ENCODE results near the gene CEP112.

Gene CEP112

DNA sequence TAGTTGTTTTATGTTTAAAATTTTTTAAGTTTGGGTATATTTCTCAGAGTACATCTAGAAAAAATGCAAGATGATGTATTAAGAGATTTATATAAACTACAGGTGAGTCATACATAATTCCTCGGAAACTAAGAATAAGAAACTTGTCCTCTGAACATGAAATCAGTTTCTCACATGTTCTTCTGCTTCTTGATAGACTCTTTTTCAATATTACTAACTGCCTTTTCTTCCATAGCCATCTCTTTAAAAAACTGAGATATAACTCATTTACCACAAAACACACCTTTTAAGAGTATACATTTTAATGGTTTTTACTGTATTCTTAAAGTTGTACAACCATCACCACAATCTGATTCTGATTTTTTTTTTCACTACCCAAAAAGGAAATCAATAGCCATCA lies 392.1 kb downstream of the CEP112 start:
- H3K27ac ChIP-seq: no peak overlapping the region
- TF ChIP-seq ZFX (IDR thresholded peaks at IDR 0.05): no peak
- TF ChIP-seq, protein P1, sequence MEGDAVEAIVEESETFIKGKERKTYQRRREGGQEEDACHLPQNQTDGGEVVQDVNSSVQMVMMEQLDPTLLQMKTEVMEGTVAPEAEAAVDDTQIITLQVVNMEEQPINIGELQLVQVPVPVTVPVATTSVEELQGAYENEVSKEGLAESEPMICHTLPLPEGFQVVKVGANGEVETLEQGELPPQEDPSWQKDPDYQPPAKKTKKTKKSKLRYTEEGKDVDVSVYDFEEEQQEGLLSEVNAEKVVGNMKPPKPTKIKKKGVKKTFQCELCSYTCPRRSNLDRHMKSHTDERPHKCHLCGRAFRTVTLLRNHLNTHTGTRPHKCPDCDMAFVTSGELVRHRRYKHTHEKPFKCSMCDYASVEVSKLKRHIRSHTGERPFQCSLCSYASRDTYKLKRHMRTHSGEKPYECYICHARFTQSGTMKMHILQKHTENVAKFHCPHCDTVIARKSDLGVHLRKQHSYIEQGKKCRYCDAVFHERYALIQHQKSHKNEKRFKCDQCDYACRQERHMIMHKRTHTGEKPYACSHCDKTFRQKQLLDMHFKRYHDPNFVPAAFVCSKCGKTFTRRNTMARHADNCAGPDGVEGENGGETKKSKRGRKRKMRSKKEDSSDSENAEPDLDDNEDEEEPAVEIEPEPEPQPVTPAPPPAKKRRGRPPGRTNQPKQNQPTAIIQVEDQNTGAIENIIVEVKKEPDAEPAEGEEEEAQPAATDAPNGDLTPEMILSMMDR (conservative IDR thresholded peaks at IDR 0.05): no peak

DNA sequence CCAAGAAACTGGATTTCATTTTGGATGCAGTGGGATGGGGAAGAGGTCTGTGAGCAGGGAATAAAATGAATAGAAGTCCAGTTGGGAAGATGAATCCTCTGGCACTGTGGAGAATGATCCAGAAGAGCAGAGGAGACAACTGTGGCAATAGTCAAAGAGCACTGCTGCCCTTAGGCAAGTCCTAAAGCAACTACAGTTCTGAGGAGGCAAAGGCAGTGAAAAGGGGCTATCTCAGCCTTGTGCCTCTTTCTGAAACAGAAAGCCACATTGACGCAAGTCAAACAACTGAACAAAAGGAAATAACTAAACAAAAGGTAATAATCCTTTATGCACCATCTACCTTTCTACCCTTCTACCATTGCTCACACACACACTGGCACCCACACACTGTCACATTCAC lies 392.5 kb downstream of the CEP112 start:
- no peak overlapping the region for H3K27ac ChIP-seq
- TF ChIP-seq, protein P1 (conservative IDR thresholded peaks at IDR 0.05): no peak
- no peak for TF ChIP-seq ZFX (IDR thresholded peaks at IDR 0.05)

DNA sequence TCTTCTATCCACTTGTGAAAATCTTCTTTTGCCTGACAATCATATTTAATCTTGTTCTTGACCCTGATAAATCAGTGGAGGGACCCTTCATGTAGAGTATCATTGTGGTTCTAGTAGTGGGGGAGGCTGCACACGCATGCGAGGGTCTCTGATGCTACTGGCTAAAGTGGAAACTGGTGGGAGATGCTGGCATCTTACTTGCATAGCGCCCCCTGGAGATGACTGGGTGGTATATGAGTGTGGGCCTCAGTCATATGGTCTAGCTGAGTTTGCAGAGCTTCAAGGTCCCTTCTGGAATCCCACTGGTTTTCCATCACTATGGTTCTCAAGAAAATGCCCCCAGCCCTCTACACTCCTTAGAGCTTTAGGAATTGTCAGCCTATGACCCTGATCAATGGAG lies 394.1 kb downstream of the CEP112 start:
- TF ChIP-seq, protein P1 (conservative IDR thresholded peaks at IDR 0.05): peak; percentile 43
- no peak for TF ChIP-seq ZFX (IDR thresholded peaks at IDR 0.05)

DNA sequence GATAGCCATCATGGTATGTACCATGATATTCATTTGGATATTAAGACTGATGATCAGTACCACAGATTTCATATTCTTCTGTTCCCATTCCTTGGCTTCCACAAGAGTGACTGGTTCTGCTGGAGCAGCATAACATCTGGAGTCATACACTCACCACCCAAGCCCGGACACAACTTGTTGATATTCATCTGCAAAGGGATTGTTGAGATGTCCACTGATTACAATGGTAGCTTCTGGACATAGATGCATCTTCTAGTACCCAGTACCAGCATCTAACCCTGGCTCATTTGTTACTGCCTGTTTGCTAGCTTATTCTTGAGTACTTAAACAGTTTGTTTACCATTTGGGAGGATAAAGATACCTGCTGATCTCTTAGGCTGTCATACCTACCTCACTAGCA lies 394.8 kb downstream of the CEP112 start:
- TF ChIP-seq, protein P1 (conservative IDR thresholded peaks at IDR 0.05): no peak
- no peak for TF ChIP-seq ZFX (IDR thresholded peaks at IDR 0.05)
- H3K27ac ChIP-seq: no peak overlapping the region

More for the DNA sequence above, 394.1 kb downstream of the CEP112 start:
- no peak overlapping the region for H3K27ac ChIP-seq

DNA sequence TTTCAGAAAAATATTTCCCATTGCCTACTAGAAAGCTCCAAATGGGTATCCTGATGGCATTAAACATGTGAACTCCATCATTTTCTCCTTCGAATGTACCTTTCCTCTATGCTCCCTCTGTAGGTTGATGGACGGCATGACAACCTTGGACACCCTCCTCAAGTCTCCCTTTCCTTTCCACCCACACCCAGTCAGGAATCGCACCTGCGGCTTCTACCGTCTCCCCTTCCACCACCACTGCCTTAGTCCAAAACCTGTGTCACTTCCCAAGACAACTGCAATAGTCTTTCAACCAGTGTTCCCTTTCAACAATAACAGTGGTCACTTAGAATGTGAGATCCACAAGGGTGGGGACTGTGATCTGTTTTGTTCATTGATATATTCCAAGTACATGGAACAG lies 397.4 kb downstream of the CEP112 start:
- TF ChIP-seq ZFX (IDR thresholded peaks at IDR 0.05): no peak
- TF ChIP-seq, protein P1 (conservative IDR thresholded peaks at IDR 0.05): peak; percentile 73
- H3K27ac ChIP-seq: no peak overlapping the region

DNA sequence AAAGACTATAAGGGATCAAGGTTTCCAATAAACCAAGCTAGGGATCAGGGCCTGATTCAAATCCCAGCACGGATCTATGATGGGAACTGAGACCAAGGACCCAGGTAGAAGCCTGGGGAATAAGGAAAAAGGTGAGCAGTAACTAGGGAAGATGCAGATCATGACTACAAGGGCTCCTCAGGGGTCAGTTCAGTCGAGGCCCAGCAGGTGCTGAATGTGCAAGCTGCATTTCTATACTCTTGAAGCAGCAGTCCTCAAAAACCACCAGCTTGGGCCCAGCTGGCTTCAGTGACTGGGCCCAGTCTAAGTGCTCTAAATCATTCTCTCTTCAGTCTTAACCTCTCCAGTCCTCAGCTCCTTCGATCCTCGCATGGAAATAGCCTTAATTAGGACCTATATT lies 401.7 kb downstream of the CEP112 start:
- H3K27ac ChIP-seq: no peak overlapping the region
- TF ChIP-seq, protein P1 (conservative IDR thresholded peaks at IDR 0.05): no peak
- no peak for TF ChIP-seq ZFX (IDR thresholded peaks at IDR 0.05)

DNA sequence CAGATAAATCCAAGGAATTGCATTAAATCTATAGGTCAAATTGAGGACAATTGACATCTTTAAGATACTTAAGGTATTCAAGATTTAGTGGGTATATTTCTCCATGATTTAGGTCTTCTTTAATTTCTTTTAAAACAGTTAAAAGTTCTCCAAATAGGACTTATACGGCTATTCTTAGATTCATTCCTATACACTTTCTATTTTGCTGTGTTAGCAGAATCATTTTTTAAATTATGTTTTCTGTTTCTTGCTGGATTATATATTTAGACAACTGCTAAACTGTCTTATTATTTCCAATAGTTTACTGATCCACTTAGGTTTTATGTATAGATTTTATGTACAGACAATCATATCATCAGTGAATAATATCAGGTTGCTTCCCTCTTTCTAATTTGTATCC lies 404.4 kb downstream of the CEP112 start:
- H3K27ac ChIP-seq: no peak overlapping the region; the same call in 1 of the 2 replicates
- TF ChIP-seq, protein P1 (conservative IDR thresholded peaks at IDR 0.05): no peak
- no peak for TF ChIP-seq ZFX (IDR thresholded peaks at IDR 0.05)

Data from C4-2B (cell line).